SK-MEL-5 (cell line): ENCODE measurements around the gene TRIM6. TPM values are rescaled to one million over a fixed set of nuclear protein-coding genes. Genes with fewer than 3 reads are reported as not detected.
A peak's percentile ranks its signal among the peaks of the same experiment; 100 is the strongest.
"Not testable (repeated sequence)": the region's sequence is repeated elsewhere in the genome, so short reads cannot be mapped to it uniquely, and the experiment has no call there.

Experiments
- DNase-seq: peaks from one replicate; pipeline ENCODE4 v3.0.0-alpha.2; 2016; ENCODE audit warnings: low read depth, low spot score
- in situ Hi-C: cut with HindIII; loops from 2 replicates; pipeline ENCODE4 v1.10.0; 2016; ENCODE audit warnings: low sequenced_read_pairs, high pct_unique_total_duplicates, low pct_unique_long_range_greater_than_20kb
- polyA plus RNA-seq, 2 experiments: library from polyadenylated mRNA; depleted of rRNA; stranded (reverse); fragments of >200 nt; gene quantifications; 2 replicates each; pipeline ENCODE4 v1.2.3, GENCODE V29; 2015
- total RNA-seq: library from RNA; depleted of rRNA; stranded (reverse); fragments of >200 nt; shearing (Covaris generic); gene quantifications from 2 replicates; pipeline ENCODE4 v1.2.3, GENCODE V29; 2014; rRNA removed

TRIM6 gene
- total RNA-seq = 9.8 and 11.6 TPM in 2 replicates
- 10.6 and 12.8 TPM in 2 replicates for polyA plus RNA-seq (2015; cell fraction: cytosol; rRNA removed)
- polyA plus RNA-seq (2015; cell fraction: nucleus; rRNA removed) = 15.8 and 19.4 TPM in 2 replicates

- in situ Hi-C loops = no loop called here
- DNase-seq = peak; percentile 78
Measured at GRCh38 chr11:5596607-5597201, at the start of gene TRIM6. Gene TRIM6 (plus strand): TSS chr11:5596637. CDS start chr11:5596898, 261 bp downstream.

GRCh38 chr11:5547982-5548381 lies 48.5 kb upstream of the TRIM6 start:
- no peak for DNase-seq
- in situ Hi-C loops = no loop called here

GRCh38 chr11:5548440-5548839 lies 48.0 kb upstream of the TRIM6 start, which contains the start of gene OR52H1:
Gene OR52H1 (minus strand): TSS chr11:5548540. CDS start chr11:5545505, 3,035 bp downstream.
- in situ Hi-C loops = no loop called here
- DNase-seq = no peak

- DNase-seq = no peak
- in situ Hi-C loops = no loop called here
Measured at GRCh38 chr11:5550440-5551095, 45.9 kb upstream of the TRIM6 start.

GRCh38 chr11:5553343-5553742 lies 43.1 kb upstream of the TRIM6 start:
- in situ Hi-C loops = no loop called here
- DNase-seq = peak; percentile 26

- in situ Hi-C loops = no loop called here
Measured at GRCh38 chr11:5556596-5557188, 39.7 kb upstream of the TRIM6 start.

GRCh38 chr11:5557751-5558150 lies 38.7 kb upstream of the TRIM6 start:
- DNase-seq = no peak
- in situ Hi-C loops = no loop called here

More at GRCh38 chr11:5556596-5557188, 39.7 kb upstream of the TRIM6 start:
- DNase-seq = no peak

GRCh38 chr11:5564259-5565019 lies 32.0 kb upstream of the TRIM6 start:
- in situ Hi-C loops = no loop called here
- DNase-seq = no peak

- in situ Hi-C loops = no loop called here
- no peak for DNase-seq
Measured at GRCh38 chr11:5574654-5575053, 21.8 kb upstream of the TRIM6 start.

GRCh38 chr11:5575152-5575551 lies 21.3 kb upstream of the TRIM6 start:
- in situ Hi-C loops = no loop called here
- DNase-seq = no peak

GRCh38 chr11:5577101-5577500 lies 19.3 kb upstream of the TRIM6 start:
- in situ Hi-C loops = no loop called here
- DNase-seq = no peak

- no peak for DNase-seq
- in situ Hi-C loops = no loop called here
Measured at GRCh38 chr11:5580577-5580976, 15.9 kb upstream of the TRIM6 start, which contains the start of gene OR52B6. Gene OR52B6 (plus strand): TSS chr11:5580877. CDS start chr11:5580877, 0 bp downstream.

GRCh38 chr11:5581014-5581413 lies 15.4 kb upstream of the TRIM6 start:
- DNase-seq = no peak
- in situ Hi-C loops = no loop called here

- DNase-seq, in situ Hi-C loops: not testable (repeated sequence)
Measured at GRCh38 chr11:5584458-5584857, 12.0 kb upstream of the TRIM6 start.

- DNase-seq, in situ Hi-C loops: not testable (repeated sequence)
Measured at GRCh38 chr11:5589906-5590305, 6.5 kb upstream of the TRIM6 start.

- DNase-seq = no peak
- in situ Hi-C loops = no loop called here
Measured at GRCh38 chr11:5591613-5592012, 4.8 kb upstream of the TRIM6 start.

GRCh38 chr11:5592615-5593014 lies 3.8 kb upstream of the TRIM6 start:
- in situ Hi-C loops = no loop called here
- no peak for DNase-seq

GRCh38 chr11:5593146-5593545 lies 3.3 kb upstream of the TRIM6 start:
- in situ Hi-C loops = no loop called here
- no peak for DNase-seq
